Astrocyte (in vitro differentiated cells and primary cell): Measurements from ENCODE around the gene PLXDC2.
"Not testable (repeated sequence)": the region's sequence is repeated elsewhere in the genome, so short reads cannot be mapped to it uniquely, and the experiment has no call there.

Experiments used
- EZH2 ChIP-seq: IDR thresholded peaks from 2 replicates; pipeline ENCODE4 v1.6.1; 2012; ENCODE audit warnings: mild to moderate bottlenecking, low read length, inconsistent platforms; ENCODE audit not compliant: insufficient read depth
- TF ChIP-seq, protein P1 (sequence below): IDR thresholded peaks from 2 replicates; pipeline ENCODE4 v1.5.1; 2011; ENCODE audit warnings: low read depth, mild to moderate bottlenecking, inconsistent platforms, low read length, moderate library complexity; ENCODE audit not compliant: insufficient read depth

DNA sequence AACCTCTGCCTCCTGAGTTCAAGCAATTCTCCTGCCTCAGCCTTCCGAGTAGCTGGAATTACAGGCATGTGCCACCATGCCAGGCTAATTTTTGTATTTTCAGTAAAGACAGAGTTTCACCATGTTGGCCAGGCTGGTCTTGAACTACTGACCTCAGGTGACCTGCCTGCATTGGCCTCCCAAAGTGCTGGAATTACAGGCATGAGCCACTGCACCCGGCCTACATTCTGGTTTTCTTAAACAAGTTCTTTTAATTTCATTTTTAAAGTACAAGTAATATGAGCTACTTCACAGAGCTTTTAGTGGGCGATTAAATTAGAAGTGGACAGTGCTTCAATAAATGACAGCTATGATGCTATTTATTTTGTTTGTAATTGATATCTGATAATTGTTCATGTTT lies 46.4 kb upstream of the PLXDC2 start:
- TF ChIP-seq, protein P1, sequence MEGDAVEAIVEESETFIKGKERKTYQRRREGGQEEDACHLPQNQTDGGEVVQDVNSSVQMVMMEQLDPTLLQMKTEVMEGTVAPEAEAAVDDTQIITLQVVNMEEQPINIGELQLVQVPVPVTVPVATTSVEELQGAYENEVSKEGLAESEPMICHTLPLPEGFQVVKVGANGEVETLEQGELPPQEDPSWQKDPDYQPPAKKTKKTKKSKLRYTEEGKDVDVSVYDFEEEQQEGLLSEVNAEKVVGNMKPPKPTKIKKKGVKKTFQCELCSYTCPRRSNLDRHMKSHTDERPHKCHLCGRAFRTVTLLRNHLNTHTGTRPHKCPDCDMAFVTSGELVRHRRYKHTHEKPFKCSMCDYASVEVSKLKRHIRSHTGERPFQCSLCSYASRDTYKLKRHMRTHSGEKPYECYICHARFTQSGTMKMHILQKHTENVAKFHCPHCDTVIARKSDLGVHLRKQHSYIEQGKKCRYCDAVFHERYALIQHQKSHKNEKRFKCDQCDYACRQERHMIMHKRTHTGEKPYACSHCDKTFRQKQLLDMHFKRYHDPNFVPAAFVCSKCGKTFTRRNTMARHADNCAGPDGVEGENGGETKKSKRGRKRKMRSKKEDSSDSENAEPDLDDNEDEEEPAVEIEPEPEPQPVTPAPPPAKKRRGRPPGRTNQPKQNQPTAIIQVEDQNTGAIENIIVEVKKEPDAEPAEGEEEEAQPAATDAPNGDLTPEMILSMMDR: not testable (repeated sequence)
- TF ChIP-seq EZH2: not testable (repeated sequence)
